ENCODE measurements around the gene IRF2BP2.

GRCh38 chr1:234592240-234592639 lies 17.7 kb downstream of the IRF2BP2 start:
- TF ChIP-seq CTCF (IDR thresholded peaks at IDR 0.05) (no peak), POLR2A (IDR thresholded peaks at IDR 0.05) (no peak)

Data from tibial nerve (tissue), 3 donors.